GM18867 (cell line): ENCODE measurements around the gene MANF.
"Not testable (repeated sequence)": the region's sequence is repeated elsewhere in the genome, so short reads cannot be mapped to it uniquely, and the experiment has no call there.

ENCODE experiments used
- ATAC-seq: cut with Tn5 transposase; IDR thresholded peaks from one replicate; pipeline ENCODE4 v1.9.1; 2021; ENCODE audit warnings: mild to moderate bottlenecking, moderate library complexity; ENCODE audit not compliant: unreplicated experiment

MANF gene

GRCh38 chr3:51384726-51385473 is at the start of gene MANF:
MANF (plus strand) TSS chr3:51385291; CDS start chr3:51385343, 52 bp downstream.
- peak; percentile 94 for ATAC-seq

- ATAC-seq = no peak
Observed at GRCh38 chr3:51336261-51336660, 48.8 kb upstream of the MANF start.

GRCh38 chr3:51337666-51338065 is 47.4 kb upstream of the MANF start:
- no peak for ATAC-seq

- ATAC-seq = no peak
Observed at GRCh38 chr3:51338632-51339031, 46.5 kb upstream of the MANF start.

GRCh38 chr3:51340013-51340829 is 44.9 kb upstream of the MANF start:
- no peak for ATAC-seq

GRCh38 chr3:51340989-51341636 is 44.0 kb upstream of the MANF start:
- ATAC-seq = no peak

- no peak for ATAC-seq
Observed at GRCh38 chr3:51343918-51344687, 41.0 kb upstream of the MANF start.

GRCh38 chr3:51350751-51351150 is 34.3 kb upstream of the MANF start:
- ATAC-seq = no peak

GRCh38 chr3:51353131-51353530 is 32.0 kb upstream of the MANF start:
- ATAC-seq = no peak

- no peak for ATAC-seq
Observed at GRCh38 chr3:51353691-51354090, 31.4 kb upstream of the MANF start.

- no peak for ATAC-seq
Observed at GRCh38 chr3:51354172-51354571, 30.9 kb upstream of the MANF start.

- no peak for ATAC-seq
Observed at GRCh38 chr3:51354731-51355615, 30.1 kb upstream of the MANF start.

- ATAC-seq = no peak
Observed at GRCh38 chr3:51355891-51356578, 29.1 kb upstream of the MANF start.

GRCh38 chr3:51357856-51358255 is 27.2 kb upstream of the MANF start:
- no peak for ATAC-seq

- ATAC-seq = no peak
Observed at GRCh38 chr3:51358981-51359380, 26.1 kb upstream of the MANF start.

GRCh38 chr3:51360806-51361205 is 24.3 kb upstream of the MANF start:
- ATAC-seq = no peak

- ATAC-seq = no peak
Observed at GRCh38 chr3:51361746-51362145, 23.3 kb upstream of the MANF start.

GRCh38 chr3:51362476-51362875 is 22.6 kb upstream of the MANF start:
- no peak for ATAC-seq

- not testable (repeated sequence) for ATAC-seq
Observed at GRCh38 chr3:51368276-51368675, 16.8 kb upstream of the MANF start.
